Right renal cortex interstitium (tissue), 3 donors: ENCODE results near the gene DIAPH3. TPM values are rescaled to one million over a fixed set of nuclear protein-coding genes. Genes with fewer than 3 reads are reported as not detected.

Experiments
- DNase-seq, 3 donors: peaks; one replicate each; pipeline ENCODE4 v3.0.0-alpha.2; 2013; ENCODE audit warnings: low read depth in 3 of 3, low spot score in 2 of 3
- polyA plus RNA-seq, 3 donors: library from polyadenylated mRNA; unstranded; fragments of 120-200 nt; gene quantifications; one replicate each; pipeline ENCODE4 v1.2.1, GENCODE V29; 2013; ENCODE audit not compliant: insufficient read length in 3 of 3

DIAPH3 gene
- polyA plus RNA-seq, 3 donors, result 12.8 to 14.5 (median 14.0) TPM

DNA sequence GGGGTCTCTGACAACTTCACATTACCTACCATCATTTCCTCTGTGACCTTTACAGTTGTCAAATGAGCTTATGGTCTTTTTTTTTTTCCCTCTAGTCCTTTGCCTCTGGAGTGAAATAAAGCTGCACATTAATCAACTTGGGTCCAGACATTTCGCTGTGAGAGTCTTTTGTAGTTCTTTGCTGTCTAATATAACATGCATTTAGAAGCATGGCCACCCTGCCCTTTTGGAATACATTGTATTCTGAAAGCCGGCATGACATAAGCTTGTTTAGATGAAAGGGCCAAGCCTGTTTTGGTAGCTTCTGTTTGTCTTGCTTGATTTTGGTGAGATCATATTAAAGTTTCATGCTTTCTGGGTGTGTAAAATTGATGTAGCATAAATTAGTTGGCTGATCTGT is 509.8 kb downstream of the DIAPH3 start:
- DNase-seq, result no peak

DNA sequence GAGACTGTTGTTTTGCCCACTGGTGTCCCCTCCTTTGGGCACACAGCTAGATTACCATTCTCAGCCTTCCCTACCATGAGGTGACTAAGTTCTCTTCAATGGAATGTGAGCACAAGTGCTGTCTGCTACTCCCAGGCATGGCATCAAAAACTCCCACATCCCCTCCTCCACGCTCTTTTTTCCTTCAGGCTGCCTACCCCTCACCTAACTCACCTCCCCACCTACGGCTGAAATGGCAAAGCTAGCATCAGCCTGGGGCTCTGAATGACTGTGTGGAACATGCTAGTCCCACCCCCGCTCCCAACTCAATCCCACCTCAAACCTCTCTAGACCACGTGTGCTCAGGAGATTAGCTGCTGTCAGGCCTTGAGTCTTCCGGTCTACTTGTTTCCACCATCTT is 512.2 kb downstream of the DIAPH3 start:
- DNase-seq, result no peak

DNA sequence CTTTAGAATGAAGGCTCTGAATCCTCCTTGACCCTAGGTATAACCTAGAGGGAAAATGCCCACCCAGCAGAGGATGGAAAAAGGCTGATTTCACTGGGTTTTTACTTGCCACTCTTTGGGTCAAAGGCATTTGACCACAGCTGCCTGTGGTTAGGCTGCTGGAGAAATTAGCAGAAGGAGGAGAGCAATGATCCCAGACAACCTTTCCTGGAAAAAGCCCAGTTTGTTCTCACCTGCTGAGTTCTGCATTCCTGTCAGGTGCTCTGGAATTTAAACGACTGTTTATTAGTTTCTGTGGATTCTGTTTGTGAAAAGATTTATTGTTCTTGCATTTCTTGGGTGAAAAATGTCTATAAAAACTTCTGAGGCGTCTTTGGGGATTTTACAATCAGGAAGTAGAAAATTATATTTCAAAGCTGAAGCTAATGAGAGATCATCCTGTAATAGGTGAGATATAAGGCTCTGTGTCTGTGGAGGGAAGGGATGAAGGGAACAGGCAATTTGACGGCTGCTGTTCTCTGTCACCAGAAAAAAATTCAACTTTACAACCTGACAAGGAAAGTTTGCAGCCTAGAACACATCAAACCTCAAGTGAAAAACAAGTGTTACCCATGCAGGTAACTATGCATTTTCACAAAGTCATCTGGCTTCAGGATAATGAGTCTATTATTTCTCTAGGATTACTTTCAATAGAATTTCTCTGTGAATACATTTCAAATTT is 519.7 kb downstream of the DIAPH3 start:
- no peak for DNase-seq

DNA sequence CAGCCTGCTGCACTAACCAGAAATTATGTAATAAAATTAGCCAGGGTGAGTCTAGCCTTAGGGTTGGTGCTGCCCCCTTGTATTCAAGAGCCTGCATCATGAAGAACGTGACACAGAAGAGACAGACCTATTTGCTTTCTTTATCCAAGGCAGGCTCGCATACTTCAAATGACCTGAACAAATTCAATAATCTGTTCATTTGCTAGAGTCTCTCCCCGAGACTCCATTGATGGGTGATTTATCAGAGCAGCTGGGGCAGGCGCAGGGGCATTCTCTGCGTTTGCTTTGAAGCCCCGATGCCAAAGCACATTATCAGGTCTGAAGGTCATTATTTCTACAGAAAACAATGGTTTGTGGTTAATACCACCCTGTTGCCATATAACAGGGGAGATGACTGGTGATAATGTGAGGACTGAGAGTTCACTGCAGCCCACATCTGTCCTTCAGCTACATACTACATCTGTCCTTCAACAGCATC is 520.3 kb downstream of the DIAPH3 start:
- DNase-seq, result no peak

DNA sequence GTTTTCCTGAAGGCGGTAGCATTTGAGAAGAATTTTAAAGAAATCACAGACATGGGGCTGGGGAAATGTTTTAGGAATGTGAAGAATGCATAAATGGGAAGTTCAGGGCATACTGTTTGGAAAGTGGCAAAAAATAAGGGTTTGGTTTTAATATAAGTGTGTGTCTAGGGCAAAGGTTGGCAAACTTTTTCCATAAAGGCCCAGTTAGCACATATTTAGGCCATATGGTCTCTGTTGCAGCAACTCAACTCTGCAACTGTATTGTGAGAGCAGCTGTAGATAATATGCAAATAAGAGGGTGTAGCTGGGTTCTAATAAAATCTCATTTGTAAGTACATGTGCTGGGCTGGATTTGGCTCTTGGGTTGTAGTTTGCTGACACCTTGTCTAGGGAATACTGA is 521.9 kb downstream of the DIAPH3 start:
- DNase-seq, result no peak

DNA sequence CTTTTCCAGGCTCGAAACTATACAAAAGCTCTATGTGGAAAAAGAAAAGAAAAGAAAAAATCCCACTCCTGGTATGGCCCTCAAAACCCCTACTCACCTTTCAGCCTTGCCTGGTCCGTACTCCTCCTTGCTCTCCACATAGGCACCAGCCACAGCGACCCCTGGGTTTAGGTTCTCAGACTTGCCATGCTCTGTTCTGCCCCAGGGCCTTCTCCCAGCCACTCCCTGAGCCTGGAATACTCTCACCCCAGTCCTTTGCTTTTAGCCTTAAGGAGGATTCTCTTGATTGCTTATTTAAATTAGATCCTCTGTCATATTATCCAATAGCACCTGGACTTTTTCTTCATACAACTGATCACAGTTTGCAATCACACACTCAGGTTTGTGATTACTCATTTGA is 522.5 kb downstream of the DIAPH3 start:
- no peak for DNase-seq

DNA sequence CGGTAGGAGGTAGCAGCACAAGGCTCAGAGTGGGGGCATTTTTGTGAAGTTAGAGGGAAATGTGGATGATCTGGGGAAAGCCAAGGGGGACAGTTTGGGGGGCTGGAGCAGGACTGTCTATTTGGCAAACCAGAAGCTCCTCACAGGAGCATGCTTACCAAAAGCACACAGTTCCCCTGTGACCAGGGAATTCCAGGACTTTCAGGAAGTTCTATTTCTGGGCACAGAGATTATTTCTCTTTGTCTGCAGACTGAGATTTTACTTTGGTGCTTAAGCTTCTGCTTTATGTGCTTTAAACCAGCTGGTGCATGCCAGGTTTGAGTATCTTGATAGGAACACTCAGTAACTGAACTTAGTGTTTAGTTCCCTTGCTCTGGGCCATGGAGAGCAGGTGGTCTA is 525.3 kb downstream of the DIAPH3 start:
- DNase-seq, result no peak

DNA sequence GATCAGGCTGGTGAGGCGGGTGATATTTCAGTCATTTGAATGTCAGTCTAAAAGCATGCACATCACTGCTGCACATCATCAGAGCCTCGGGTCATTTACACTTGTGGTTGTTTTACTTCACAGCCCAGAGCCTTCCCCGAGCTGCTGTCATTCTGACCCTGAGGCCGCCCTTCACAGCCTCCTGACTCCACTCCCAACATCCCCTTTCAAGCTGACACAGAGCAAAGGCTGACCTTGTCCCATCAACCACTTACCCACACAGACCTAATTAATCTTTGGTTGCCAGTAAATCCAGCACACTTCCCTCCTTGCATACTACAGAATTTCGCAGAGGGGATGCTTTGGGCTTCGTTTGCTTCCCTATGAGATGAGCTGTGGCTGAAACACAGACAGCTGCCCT is 528.1 kb downstream of the DIAPH3 start:
- no peak for DNase-seq

DNA sequence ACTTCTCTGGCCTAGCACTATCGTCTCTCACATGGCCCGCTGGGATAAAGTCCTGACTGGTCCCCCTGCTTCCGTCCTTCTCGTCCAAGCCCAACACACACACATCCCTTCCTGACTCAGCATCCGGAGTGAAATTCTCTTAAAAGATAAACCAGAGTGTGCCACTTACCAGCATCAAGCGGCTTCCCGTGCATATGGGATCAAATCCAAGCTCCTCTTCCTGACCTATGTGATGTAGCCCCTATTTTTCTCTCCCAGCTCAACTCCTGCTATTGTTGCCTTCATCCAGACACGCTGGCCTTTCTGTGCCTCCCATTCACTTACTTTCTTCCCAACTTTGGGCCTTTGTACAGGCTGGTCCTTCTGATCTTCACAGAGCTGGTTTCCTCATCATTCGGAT is 530.4 kb downstream of the DIAPH3 start:
- no peak for DNase-seq

DNA sequence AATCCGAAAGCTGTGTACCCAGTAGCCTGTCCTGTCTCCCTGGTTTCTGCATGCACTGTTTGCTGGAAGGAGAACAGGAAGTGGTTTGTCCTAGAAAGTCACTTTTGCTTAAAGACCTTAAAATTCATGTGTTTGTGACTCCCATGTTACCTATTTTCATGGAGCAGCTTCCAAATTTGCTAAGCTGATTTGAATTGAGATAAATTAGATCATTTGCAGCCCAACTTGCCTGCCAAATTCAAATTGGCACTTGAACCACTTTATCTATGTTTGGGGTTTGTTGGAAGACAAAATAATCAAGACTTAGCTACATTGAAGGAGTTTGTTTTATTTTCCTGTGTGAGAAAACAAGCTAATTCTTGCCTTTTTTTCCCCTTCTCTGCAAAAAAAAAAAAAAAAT is 532.5 kb downstream of the DIAPH3 start:
- DNase-seq, result no peak

DNA sequence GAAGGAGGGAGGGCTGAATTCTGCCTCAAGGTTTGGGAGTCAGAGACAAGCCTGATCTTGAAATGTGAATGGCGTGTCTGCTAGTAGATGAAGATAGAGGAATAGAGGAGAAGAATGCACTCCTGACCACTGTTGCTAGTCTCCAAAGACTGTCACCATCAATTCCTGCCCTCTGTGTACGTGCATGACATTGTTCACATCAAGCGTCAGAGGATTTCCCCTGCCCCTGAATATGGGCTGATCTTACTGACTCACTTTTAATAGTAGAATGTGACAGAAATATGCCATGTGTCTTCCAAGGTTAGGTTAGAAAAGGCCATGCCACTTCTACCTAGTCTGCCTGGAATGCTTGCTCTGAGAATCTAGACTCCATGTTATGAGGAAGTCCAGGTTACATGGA is 538.6 kb downstream of the DIAPH3 start:
- no peak for DNase-seq

DNA sequence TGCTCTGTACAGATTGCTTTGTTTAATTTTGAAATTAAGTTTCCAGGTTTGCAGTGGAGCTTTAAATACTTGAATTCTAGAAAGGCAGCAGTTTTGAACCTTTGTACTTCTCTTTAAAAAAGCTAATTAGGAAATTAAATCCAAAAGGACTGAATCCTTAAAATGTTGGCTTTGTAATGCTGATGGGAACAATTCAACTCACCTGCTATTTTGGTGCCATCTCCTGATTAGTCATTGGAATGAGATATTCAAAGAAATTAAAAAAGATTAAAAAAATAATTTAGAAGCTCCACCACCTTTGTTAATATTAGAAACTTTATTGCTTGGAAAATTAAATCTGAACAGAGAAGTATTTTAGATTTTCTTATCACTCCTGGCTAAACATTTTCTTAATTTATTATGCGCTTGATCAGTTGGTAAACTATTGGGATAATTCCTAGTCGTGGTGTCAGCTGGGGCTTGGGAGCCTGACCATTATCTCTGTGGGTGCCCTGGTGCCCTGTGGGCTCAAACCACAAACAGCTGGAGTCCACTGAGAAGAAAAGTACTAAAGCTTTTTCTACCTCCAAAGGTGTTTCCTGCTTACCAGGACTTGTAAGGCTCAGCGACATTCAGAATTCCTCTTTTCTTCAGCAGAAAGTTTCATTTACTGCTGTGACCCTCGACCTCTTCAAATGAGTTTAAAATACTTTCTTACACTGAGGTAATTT is 540.4 kb downstream of the DIAPH3 start:
- DNase-seq, result no peak

DNA sequence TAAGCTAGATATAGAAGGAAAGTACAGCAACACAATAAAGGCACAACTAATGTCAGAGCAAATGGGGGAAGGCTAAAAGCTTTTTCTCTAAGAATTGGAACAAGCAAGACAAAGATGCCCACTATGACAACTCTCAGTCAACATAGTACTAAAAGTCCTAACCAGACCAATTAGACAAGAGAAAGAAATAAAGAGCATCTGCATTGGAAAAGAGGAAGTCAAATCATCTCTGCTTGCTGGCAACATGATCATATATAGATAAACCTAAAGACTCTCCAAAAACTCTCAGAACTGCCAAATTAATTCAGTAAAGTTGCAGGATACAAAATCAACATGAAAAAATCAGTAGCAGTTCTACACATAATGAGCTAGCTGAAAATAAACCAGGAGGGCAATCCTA is 542.0 kb downstream of the DIAPH3 start:
- DNase-seq, result no peak

Other genes with a start within 250 kb of the DIAPH3 start
- gene TDRD3, start 233.3 kb upstream of the DIAPH3 start, polyA plus RNA-seq, result 10 to 100 TPM; 34.9 to 42.0 (median 38.8) TPM